NCI-H1417 (cell line): ENCODE measurements around the gene ZBED3.

Experiments used
- DNase-seq, 3 experiments: peaks; one replicate each; lab custom pipeline; 2025; lab: John Stamatoyannopoulos, UW

The ZBED3 gene

GRCh38 chr5:77076961-77077828, 9.9 kb downstream of the ZBED3 start:
- DNase-seq, result peak in 2 of 3 experiments; percentile 83 to 86

DNA sequence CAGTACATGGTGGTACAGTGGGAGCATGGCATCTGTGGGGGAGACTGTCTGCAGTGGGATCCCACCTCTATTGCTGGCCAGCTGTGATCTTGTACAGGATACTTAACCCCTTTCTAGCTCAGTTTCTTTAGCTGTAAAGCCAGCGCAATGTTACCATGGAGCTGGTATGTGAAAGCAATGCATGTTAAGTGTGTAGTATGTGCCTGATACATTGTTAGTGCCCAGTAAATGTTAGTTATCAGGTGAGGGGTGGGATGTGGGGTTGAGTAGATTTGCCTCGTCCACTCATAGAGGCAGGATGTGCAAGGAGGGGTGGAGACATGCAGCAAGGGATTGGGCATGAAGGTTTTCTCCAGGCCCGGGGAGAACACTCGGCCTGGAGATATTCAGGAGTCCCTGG, 12.3 kb downstream of the ZBED3 start:
- DNase-seq, result no peak

DNA sequence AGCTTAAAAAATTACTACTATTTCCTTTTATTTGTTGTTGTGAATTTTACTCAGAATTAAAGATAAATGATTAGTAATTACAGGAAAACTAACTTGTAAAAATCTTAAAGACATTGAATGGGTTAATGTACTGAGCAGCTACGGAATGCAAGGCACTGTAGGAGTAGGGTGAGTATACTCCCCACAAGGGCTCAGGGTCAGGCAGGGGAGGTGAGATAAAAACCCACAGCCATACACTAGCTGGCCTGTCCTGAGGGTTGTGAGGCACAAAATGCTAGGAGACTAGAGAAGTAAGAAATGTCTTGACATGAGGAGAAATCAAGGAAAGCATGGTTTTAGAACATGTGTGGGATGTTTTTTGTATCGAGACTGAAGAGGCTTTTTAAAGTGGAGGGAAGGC, 13.4 kb downstream of the ZBED3 start:
- DNase-seq, result no peak

DNA sequence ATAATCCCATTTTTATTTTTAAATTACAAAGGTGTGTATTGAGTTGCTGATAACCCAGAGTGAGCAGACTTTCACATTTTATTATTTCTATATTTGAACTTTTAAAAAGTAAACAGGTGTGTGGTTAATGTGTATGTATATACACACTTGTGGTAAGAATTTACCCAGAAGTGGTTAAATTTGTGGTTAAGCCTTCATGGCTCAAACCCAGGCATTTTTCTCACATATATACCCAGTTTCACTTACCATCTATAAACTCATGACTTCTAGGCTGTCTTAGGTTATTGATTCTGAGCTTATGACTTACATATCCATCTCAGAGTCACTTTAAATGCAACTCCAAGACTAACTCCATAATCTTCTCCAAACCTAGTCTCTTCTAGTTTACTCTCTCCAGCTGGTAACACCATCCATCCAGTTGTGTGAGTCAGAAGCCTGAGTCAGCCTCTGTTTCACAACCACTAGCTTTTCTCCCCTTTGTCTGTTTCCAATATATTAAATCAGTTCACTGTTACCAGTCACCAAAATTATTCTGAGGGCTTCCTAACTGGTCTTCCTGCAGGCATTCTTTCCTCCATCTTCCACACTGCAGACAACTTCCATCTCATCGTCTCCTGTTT, 20.2 kb downstream of the ZBED3 start:
- no peak for DNase-seq

DNA sequence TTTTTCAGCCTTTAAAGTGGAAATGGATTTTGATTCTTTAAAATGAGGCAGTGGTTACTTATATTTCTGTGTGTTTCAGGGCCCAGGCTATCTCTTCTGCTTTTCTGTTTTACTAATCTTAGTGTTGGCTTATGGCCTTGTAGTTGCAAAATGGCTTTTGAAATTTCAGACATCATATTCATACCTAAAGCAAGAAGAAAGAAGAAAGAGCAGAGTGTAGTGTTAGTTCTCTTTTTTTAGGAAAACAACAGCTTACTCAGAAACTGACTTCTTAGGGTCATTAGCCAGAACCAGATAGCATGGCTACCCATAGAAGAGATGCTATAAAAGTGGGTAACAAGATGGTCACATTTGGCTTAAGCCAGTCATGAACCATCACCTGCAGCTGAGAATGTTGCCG, 20.9 kb downstream of the ZBED3 start:
- no peak for DNase-seq

- no peak for DNase-seq
Observed at GRCh38 chr5:77065256-77065655, 21.8 kb downstream of the ZBED3 start.

DNA sequence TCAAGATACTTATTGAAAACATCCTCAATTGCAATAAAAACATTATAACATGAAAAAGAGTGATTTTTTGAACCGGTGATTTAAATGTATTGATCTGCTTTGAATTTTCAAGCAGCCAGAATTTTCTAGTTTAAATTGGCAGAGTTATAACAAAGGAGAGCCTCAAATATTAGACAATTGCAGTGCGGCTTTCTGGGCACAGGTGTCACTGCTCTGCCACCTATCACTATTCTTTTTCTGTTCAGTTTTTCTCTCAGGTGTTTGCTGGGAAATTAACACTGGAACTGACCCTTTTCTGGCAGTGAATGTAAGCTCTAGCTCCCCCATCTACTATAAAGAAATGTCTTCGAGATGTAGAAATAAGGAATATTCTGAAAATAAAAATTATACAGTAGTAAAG, 23.0 kb downstream of the ZBED3 start:
- DNase-seq, result no peak

DNA sequence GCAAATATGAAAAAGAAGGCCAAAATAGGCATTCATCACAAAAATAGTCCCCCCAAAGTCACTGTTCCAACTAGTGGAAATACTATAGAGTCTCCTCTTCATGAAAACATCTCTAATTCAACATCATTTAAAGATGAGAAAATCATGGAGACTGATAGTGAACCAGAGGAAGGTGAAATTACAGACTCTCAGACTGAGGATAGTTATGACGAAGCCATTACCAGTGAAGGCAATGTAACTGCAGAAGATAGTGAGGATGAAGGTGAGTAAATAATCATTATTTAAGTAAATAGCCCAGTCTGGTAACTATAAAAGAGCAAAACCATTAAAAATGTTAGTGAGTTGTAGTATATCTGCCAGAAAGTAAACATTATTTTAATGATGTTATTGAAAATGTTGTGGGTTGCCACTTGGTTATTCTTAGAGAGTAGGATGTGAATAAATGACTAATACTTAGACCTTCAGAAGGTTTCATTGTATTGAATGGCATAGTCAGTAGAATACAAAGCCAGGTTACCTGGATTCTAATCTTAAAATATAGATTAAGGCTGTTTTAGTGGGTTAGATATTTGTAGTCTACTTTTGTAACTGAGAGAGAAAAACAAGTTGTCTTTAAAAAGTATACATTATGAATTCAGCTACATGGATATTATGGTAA, 40.5 kb downstream of the ZBED3 start:
- DNase-seq, result no peak

GRCh38 chr5:77035950-77036349, 51.1 kb downstream of the ZBED3 start:
- DNase-seq, result no peak

DNA sequence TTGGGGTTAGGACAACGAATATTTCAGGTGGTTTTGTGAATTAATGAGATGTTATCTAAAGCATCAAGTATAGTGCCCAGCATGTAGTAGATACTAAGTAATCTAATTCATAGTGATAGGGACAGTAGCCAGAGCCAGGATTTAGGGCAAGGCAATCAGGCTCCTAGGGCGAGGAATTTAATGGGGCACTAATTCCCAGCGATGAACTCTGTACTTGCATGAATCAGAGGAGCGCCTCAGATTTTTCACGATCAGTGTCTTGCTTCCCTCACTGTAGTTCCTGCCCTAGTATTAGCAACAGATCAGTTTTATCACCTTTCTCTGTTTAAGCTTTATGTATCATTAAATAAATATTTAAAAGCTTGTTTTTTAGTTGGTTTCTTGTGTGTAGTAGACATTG, 53.7 kb downstream of the ZBED3 start:
- no peak for DNase-seq

DNA sequence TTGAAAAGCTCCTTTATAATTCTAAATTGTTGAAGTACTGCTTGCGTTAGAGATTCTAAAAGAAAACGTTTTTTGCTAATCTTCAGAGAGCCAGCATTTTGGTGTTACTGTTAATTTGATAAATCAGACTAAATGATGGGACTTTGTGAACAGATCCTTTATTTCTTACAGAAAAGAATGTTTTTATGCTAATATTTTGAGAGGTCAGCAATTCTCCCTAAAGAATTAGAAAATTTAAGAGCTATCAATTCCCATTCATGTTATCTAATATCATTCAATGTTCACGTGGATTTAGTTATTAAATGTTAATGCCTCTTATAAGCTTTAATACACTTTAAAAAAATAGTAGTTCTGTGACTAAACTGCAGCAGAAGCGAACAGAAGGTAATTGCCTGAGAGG, 54.5 kb downstream of the ZBED3 start:
- no peak for DNase-seq

DNA sequence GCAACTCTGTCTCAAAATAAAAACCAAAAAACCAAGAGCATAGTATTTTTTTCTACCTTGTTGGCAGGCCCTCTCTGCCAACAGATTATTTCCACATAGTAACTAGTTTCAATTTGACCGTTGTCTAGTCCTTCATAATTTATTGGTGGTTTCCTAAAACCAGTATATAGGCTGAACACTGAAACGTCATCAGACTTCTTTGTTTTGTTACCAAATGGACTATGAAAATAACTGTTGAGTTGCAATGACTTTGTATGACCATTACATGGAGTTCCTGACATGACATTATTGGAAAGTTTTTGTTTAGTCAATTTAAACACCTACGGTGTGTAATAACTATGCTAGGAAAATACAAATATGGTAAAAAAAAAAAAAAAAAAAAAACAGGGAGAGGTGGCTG, 55.2 kb downstream of the ZBED3 start:
- DNase-seq, result no peak

- peak; percentile 83 to 93 (median 91) for DNase-seq
Observed at GRCh38 chr5:77030097-77031071, 56.7 kb downstream of the ZBED3 start, which contains the start of gene AGGF1. Gene AGGF1, plus strand, starts transcription at chr5:77030404. Its CDS starts 363 bp downstream, at chr5:77030767.

- DNase-seq, result no peak
Observed at GRCh38 chr5:77029376-77029885, 57.7 kb downstream of the ZBED3 start.

GRCh38 chr5:77028631-77029375, 58.3 kb downstream of the ZBED3 start:
- DNase-seq, result no peak

- DNase-seq, result no peak
Observed at GRCh38 chr5:77024490-77024889, 62.6 kb downstream of the ZBED3 start.

- DNase-seq, result no peak
Observed at GRCh38 chr5:77022511-77023417, 64.3 kb downstream of the ZBED3 start.
